ENCODE data around the gene USE1.
A peak's percentile ranks its signal among the peaks of the same experiment; 100 is the strongest.

Gene USE1

DNA sequence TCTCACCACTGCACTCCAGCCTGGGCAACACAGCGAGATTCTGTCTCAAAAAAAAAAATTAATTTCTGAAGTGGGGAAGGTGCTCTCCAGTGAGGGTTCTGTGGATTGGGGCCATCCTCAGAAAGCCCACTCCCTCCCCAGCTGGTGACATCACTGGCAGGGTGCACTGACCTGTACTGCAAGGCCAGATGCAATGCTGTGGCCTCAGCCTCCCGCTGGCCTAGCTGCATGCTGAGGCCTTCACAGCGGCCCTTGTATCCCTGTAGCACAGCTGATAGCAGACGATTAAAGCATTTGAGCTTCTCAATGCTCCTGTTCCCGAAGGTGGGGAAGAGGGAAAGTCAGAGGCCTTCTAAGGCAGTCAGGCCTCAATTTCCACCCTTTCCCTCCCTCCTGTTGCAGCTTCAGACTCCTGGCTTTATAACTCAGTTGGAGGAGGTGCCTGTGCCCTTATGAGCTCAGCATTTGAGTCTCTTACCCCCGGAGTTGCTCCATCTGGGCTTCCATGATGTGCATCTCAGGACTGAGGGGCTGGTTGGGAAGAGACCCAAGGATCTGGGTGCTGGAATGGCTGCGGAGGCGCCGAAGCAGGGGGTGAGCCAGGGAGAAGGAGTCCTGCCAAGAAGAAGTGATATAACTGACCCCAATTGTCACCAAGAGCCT is 44.1 kb downstream of the USE1 start:
- DNase-seq = no peak

- no peak for DNase-seq
These were observed 44.8 kb downstream of the USE1 start for GRCh38 chr19:17259934-17260333.

- DNase-seq = peak; percentile 88
These were observed 45.7 kb downstream of the USE1 start for GRCh38 chr19:17260842-17261325.

DNA sequence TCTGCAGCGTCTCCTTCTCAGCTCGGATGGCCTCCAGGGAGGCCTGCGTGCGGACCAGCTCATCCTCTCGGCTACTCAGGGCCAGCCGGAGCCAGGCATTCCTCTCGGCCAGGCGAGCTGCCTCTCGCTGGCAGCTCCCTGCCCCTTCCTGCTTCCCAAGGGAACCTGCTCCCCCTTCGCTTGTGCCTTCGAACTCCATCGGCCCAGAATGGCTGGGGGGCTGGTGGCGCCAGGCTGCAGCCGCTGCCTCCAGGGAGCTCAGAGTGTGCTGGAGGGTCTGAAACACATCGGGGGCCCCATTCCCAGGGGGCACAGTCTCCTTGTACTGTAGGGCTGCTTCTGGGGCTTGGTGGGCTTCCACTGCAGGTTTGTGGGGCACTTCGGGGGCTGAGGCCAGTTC is 47.4 kb downstream of the USE1 start:
- DNase-seq = no peak

- DNase-seq = no peak
These were observed 48.8 kb downstream of the USE1 start for GRCh38 chr19:17263712-17264640.

GRCh38 chr19:17264641-17264979 is 49.5 kb downstream of the USE1 start, which contains the start of gene USHBP1:
TSS of gene USHBP1 (minus strand) at chr19:17264745. CDS start at chr19:17264299, 446 bp downstream.
- DNase-seq = no peak

- DNase-seq = no peak
These were observed 50.9 kb downstream of the USE1 start for GRCh38 chr19:17266026-17266425.

- no peak for DNase-seq
These were observed 51.4 kb downstream of the USE1 start for GRCh38 chr19:17266589-17266974.

- peak; percentile 99 for DNase-seq
These were observed 52.0 kb downstream of the USE1 start, which contains the start of gene BABAM1 for GRCh38 chr19:17266975-17267788. TSS of gene BABAM1 (plus strand) at chr19:17267443. CDS start at chr19:17268807, 1,364 bp downstream.

GRCh38 chr19:17268754-17269153 is 53.6 kb downstream of the USE1 start:
- DNase-seq = no peak

Measured in CD4-positive, alpha-beta T cell treated with Interleukin-4 for 4 hours (primary cell).